Endothelial cell of umbilical vein (primary cell): ENCODE results near the gene ZAR1L. TPM values are rescaled to one million over a fixed set of nuclear protein-coding genes. Genes with fewer than 3 reads are reported as not detected.

Experiments used
- BruUV-seq: library from RNA; stranded (reverse); fragments of 400-500 nt; replicated peaks from 2 replicates; lab custom pipeline; 2021; lab: Mats Ljungman, UMichigan
- CTCF ChIA-PET: fragments of 300-600, 350-600 bp; sonication (Branson Sonifier 250); formaldehyde crosslinking; loops from one replicate; lab custom pipeline; 2021; ENCODE audit warnings: antibody characterized with exemption, inconsistent platforms; lab: Charles Lee
- POLR2A ChIA-PET: fragments of 300-600, 350-600 bp; sonication (Branson Sonifier 250); formaldehyde crosslinking; loops from one replicate; lab custom pipeline; 2021; ENCODE audit warnings: antibody characterized with exemption, inconsistent platforms; lab: Charles Lee
- DNase-seq: peaks from one replicate; pipeline ENCODE4 v3.0.0-alpha.2; 2011; ENCODE audit warnings: low read depth, low spot score
- FAIRE-seq: peaks from 2 replicates; lab custom pipeline; 2011; peaks lifted over from hg19 to GRCh38; lab: Jason Lieb, UNC
- H2AFZ ChIP-seq: 2 replicates; pipeline ENCODE4 v1.6.0; 2012; ENCODE audit warnings: low read depth, low read length, control low read depth, inconsistent platforms
- H3K27ac ChIP-seq: 2 replicates; pipeline ENCODE4 v1.5.1; 2011; ENCODE audit warnings: low read depth, mild to moderate bottlenecking, control low read depth, low read length, moderate library complexity; ENCODE audit not compliant: insufficient read depth
- H3K27me3 ChIP-seq, 2 experiments: 2 replicates each; pipeline versions ENCODE4 v1.6.0 to v1.6.1; 2011; ENCODE audit warnings: low read length in 2 of 2, mixed read lengths in 1 of 2; ENCODE audit not compliant: control insufficient read depth in 2 of 2, insufficient read depth in 2 of 2
- H3K36me3 ChIP-seq, 2 experiments: 2 replicates in 1 of 2; 3 replicates in 1 of 2; pipeline ENCODE4 v1.5.1; 2011; ENCODE audit warnings: low read length in 2 of 2, mild to moderate bottlenecking in 1 of 2, moderate library complexity in 1 of 2; ENCODE audit not compliant: control insufficient read depth in 2 of 2, insufficient read depth in 2 of 2; ENCODE audit errors: extremely low read depth in 1 of 2
- H3K4me1 ChIP-seq: 3 replicates; pipeline ENCODE4 v1.5.1; 2011; ENCODE audit warnings: mild to moderate bottlenecking, low read length; ENCODE audit not compliant: control insufficient read depth, insufficient read depth; ENCODE audit errors: extremely low read depth
- H3K4me2 ChIP-seq: 2 replicates; pipeline ENCODE4 v1.6.1; 2011; ENCODE audit warnings: low read length, control low read depth, mixed read lengths; ENCODE audit not compliant: insufficient read depth
- H3K4me3 ChIP-seq, 3 experiments: fragments of 200-600 bp in 1 of 3; sonication (generic), shearing (Covaris generic) in 1 of 3; replicated peaks in 1 of 3; 2 replicates each; pipeline ENCODE4 v1.5.1; 2011 to 2016; ENCODE audit warnings: control low read depth in 3 of 3, low read length in 3 of 3, mild to moderate bottlenecking in 2 of 3, inconsistent platforms in 1 of 3, low read depth in 1 of 3, moderate library complexity in 1 of 3; ENCODE audit not compliant: insufficient read depth in 1 of 3
- H3K79me2 ChIP-seq: 2 replicates; pipeline ENCODE4 v1.6.0; 2012; ENCODE audit warnings: low read length, inconsistent platforms; ENCODE audit not compliant: control insufficient read depth, insufficient read depth
- H3K9ac ChIP-seq: replicated peaks from 2 replicates; pipeline ENCODE3; 2011; ENCODE audit warnings: low read length, control low read depth; ENCODE audit not compliant: insufficient read depth; ENCODE audit errors: extremely low read depth
- H3K9me1 ChIP-seq: replicated peaks from 3 replicates; pipeline ENCODE4 v1.6.0; 2011; ENCODE audit warnings: mild to moderate bottlenecking, low read length; ENCODE audit not compliant: control insufficient read depth, insufficient read depth; ENCODE audit errors: extremely low read depth
- H3K9me3 ChIP-seq: replicated peaks from 2 replicates; pipeline ENCODE4 v1.5.1; 2012; ENCODE audit warnings: low read length, inconsistent platforms; ENCODE audit not compliant: control insufficient read depth, insufficient read depth
- H4K20me1 ChIP-seq: replicated peaks from 2 replicates; pipeline ENCODE3; 2011; ENCODE audit warnings: mild to moderate bottlenecking, low read length; ENCODE audit not compliant: control insufficient read depth, insufficient read depth; ENCODE audit errors: extremely low read depth
- CTCF ChIP-seq, 2 donors: IDR thresholded peaks; 1 replicate in 1 of 2; 2 replicates in 1 of 2; pipeline ENCODE4 v1.5.1; 2011; ENCODE audit warnings: low read length in 2 of 2, mild to moderate bottlenecking in 2 of 2, moderate library complexity in 2 of 2, control low read depth in 1 of 2, inconsistent platforms in 1 of 2, low read depth in 1 of 2; ENCODE audit not compliant: insufficient read depth in 1 of 2; ENCODE audit errors: extremely low read depth in 1 of 2
- EZH2 ChIP-seq: IDR thresholded peaks from 2 replicates; pipeline ENCODE4 v1.6.1; 2012; ENCODE audit warnings: borderline replicate concordance, low read depth, mild to moderate bottlenecking, moderate library complexity, low read length, inconsistent platforms; ENCODE audit not compliant: severe bottlenecking
- FOS ChIP-seq: IDR thresholded peaks from 2 replicates; pipeline ENCODE4 v1.6.1; 2011; ENCODE audit warnings: mild to moderate bottlenecking, low read length, moderate library complexity, borderline replicate concordance; ENCODE audit not compliant: insufficient read depth
- GATA2 ChIP-seq: IDR thresholded peaks from 2 replicates; pipeline ENCODE4 v1.7.0; 2011; ENCODE audit warnings: low read depth, mild to moderate bottlenecking, moderate library complexity, mixed read lengths, low read length; ENCODE audit not compliant: insufficient read length, insufficient read depth
- JUN ChIP-seq: IDR thresholded peaks from 2 replicates; pipeline ENCODE4 v1.6.1; 2011; ENCODE audit warnings: borderline replicate concordance, low read depth; ENCODE audit not compliant: insufficient read length, insufficient read depth
- MAX ChIP-seq: IDR thresholded peaks from 2 replicates; pipeline ENCODE4 v1.6.1; 2011; ENCODE audit not compliant: insufficient read depth, insufficient read length
- MYC ChIP-seq: IDR thresholded peaks from one replicate; pipeline ENCODE4 v1.6.1; 2011; ENCODE audit warnings: mild to moderate bottlenecking, low read depth, low read length
- POLR2A ChIP-seq: IDR thresholded peaks from 2 replicates; pipeline ENCODE4 v1.6.1; 2012; ENCODE audit warnings: low read depth, mild to moderate bottlenecking, control low read depth, low read length
- POLR2AphosphoS5 ChIP-seq: IDR thresholded peaks from 2 replicates; pipeline ENCODE4 v1.6.1; 2012; ENCODE audit warnings: low read depth, mild to moderate bottlenecking, control low read depth, low read length, moderate library complexity; ENCODE audit not compliant: insufficient read depth
- dilution Hi-C: fragments of 300-500 bp; cut with MboI; formaldehyde crosslinking; loops from one replicate; pipeline ENCODE4 v1.15.0; 2019; ENCODE audit warnings: low sequenced_read_pairs; ENCODE audit not compliant: extremely low pct_ligation_motif_present
- intact Hi-C: fragments of 100-400 bp; cut with micrococcal nuclease; formaldehyde crosslinking; loops from one replicate; pipeline ENCODE4 v1.10.0; 2022
- polyA plus RNA-seq, 4 experiments: library from polyadenylated mRNA; depleted of rRNA in 3 of 4; stranded (reverse) in 3 of 4; unstranded in 1 of 4; fragments of >200 nt; gene quantifications; 2 replicates each; pipeline versions ENCODE4 v1.2.1 to v1.2.3, GENCODE V29; 2011 to 2012; ENCODE audit warnings: missing spikeins in 1 of 4
- total RNA-seq: library from RNA; stranded (reverse); gene quantifications from 2 replicates; pipeline ENCODE4 v1.2.3, GENCODE V29; 2021

Gene ZAR1L
- total and polyA plus RNA-seq, 2 donors (not counting 3 experiments of a cell fraction or from before 2014, with no cell fraction given), result not detected

- Histone ChIP-seq H3K4me1 (no peaks in the 10 kb centered on the region), H3K4me2 (no peak overlapping the region), H3K9ac (no peak overlapping the region), H3K9me3 (no peaks in the 10 kb centered on the region), H3K27me3 (no peaks in the 10 kb centered on the region), H3K27ac (no peak overlapping the region), H2AFZ (no peak overlapping the region), H3K36me3 (peaks cover 29 to 53% of the 10 kb centered on the region in 2 experiments), H3K79me2 (no peaks in the 10 kb centered on the region), H3K4me3 (no peak overlapping the region), H3K9me1 (no peaks in the 10 kb centered on the region), H4K20me1 (no peaks in the 10 kb centered on the region)
- DNase-seq, result no peak
- no TSS peak for BruUV-seq
- dilution Hi-C loops, result no loop called here
- CTCF ChIA-PET, result interaction anchor here (1.3 kb wide), 1 partner anchor 31 kb away, joined by 4 read pairs; no protein-coding TSS in a partner anchor
- intact Hi-C loops, result no loop called here
- TF ChIP-seq JUN (no peak), MAX (no peak), GATA2 (no peak), POLR2AphosphoS5 (no peak), FOS (no peak), EZH2 (no peak), POLR2A (no peak), CTCF (IDR thresholded peaks at IDR 0.05; ENCODE audit: extremely low read depth in 1 of 2, insufficient read depth in 1 of 2, low read depth in 1 of 2, low read length in 2 of 2) (no peak), MYC (no peak)
- POLR2A ChIA-PET, result no interaction called here
- no peak for FAIRE-seq
These were observed 37.3 kb downstream of the ZAR1L start for GRCh38 chr13:32277839-32278238.
